ENCODE data around the gene SLC9A5.

The SLC9A5 gene

DNA sequence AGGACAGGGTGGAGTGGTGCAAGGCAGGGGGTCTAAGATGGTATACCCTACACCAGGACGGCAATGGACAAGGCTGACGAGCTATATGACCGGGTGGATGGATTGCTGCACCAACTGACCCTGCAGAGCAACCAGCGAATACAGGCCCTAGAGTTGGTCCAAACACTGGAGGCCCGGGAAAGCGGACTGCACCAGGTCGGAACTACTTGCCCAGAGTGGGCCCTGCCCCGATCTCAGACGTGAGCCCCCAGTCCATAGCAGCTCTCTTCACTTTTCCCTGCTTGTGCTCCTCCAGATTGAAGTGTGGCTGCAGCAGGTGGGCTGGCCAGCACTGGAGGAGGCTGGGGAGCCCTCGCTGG lies 33.6 kb downstream of the SLC9A5 start:
- DNase-seq, result no peak

DNA sequence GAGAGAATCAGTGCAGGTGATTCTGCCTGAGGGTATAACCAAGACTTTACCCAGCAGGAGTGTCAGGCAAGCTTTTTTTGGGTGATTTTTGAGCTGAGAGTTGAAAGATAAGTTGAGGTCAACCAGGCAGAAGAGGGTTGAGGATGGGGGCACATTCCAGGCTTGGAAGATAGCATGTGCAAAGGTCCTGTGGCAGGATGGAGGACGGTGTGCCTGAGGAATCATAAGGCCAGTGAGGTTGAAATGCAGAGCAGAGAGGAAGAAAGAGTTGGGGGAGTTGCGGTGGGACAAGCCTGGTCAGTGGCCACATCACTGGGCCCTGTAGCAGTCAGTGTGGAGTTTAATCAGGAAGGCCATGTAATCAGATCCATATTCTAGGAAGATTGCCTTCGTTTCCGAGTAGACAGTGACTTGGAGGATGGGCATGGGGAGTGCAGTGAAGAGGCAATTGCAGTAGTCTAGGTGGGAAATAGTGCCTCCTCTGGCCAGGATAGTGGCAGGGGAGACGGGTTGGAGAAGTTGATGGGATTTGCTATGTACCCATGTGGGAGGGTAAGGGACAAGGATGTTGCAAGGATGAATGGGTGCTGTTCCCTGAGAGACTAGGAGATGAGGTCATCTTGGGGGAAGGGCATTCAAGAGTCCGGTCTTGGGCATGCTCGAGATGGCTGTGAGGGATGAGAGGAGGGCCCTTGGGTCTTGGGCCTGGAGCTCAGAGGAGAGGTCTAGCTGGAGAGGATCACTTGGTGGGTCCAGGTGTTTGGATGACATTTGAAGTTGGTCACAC lies 34.5 kb downstream of the SLC9A5 start:
- DNase-seq, result no peak

DNA sequence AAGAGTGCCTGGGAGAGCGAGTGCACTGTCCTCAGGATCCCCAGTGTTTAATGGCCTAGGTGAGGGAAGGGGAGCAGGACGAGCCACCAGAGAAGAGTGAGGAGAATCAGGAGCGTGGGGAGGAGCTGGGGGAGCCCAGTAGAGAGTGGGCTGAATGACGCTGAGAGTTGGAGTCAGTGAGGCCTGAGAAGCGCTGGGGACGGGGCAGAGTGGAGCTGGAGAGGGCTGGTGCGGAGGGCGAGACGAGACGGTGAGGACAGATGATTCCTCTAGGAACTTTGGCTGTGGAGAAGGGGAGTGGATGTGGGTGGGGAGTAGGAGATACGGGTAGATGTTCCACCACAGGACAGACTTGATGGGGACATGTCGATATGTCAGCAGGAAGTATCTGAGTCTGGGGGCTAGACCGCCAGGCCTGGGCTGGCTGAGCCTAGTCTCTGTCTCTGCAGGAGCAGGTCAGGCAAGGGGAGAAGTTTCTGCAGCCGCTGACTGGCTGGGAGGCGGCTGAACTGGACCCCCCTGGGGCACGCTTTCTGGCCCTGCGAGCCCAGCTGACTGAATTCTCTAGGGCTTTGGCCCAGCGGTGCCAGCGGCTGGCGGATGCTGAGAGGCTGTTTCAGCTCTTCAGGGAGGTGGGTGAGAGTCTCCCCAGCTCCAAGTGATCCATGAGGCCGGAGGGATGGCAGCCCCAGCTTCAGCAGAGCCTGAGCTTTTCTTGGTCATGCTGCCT lies 35.2 kb downstream of the SLC9A5 start:
- DNase-seq, result no peak

DNA sequence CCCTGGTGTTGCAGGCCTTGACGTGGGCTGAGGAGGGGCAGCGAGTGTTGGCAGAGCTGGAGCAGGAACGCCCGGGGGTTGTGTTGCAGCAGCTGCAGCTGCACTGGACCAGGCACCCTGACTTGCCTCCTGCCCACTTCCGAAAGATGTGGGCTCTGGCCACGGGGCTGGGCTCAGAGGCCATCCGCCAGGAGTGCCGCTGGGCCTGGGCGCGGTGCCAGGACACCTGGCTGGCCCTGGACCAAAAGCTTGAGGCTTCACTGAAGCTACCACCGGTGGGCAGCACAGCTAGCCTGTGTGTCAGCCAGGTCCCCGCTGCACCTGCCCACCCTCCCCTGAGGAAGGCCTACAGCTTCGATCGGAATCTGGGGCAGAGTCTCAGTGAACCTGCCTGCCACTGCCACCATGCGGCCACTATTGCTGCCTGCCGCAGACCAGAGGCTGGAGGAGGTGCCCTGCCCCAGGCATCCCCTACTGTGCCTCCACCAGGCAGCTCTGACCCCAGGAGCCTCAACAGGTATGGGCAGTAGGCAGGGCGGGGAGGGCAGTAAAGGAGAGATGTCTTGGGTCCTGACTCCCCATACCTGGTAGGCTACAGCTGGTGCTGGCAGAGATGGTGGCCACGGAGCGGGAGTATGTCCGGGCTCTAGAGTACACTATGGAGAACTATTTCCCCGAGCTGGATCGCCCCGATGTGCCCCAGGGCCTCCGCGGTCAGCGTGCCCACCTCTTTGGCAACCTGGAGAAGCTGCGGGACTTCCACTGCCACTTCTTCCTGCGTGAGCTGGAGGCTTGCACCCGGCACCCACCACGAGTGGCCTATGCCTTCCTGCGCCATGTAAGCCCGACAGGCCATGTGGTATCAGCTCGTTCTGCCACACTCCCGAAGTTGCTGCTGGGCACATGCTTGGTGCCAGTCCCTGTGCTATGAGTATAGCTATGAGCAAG lies 36.2 kb downstream of the SLC9A5 start:
- no peak for DNase-seq

DNA sequence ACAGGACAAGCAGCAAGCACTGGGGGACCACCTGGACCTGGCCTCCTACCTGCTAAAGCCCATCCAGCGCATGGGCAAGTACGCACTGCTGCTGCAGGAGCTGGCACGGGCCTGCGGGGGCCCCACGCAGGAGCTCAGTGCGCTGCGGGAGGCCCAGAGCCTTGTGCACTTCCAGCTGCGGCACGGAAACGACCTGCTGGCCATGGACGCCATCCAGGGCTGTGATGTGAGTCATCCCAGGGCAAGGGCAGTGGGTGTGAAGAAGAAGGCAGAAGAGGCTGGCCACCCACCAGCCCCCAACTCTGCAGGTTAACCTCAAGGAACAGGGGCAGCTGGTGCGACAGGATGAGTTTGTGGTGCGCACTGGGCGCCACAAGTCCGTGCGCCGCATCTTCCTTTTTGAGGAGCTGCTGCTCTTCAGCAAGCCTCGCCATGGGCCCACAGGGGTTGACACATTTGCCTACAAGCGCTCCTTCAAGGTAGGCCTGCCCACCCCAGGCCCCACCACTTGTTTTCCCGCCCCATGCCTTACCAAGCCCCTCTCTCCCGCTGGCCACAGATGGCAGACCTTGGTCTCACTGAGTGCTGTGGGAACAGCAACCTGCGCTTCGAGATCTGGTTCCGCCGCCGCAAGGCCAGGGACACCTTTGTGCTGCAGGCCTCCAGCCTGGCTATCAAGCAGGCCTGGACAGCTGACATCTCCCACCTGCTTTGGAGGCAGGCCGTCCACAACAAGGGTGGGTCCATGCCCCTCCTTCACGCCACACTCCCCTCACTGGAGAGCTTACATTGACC lies 37.9 kb downstream of the SLC9A5 start:
- DNase-seq, result no peak

DNA sequence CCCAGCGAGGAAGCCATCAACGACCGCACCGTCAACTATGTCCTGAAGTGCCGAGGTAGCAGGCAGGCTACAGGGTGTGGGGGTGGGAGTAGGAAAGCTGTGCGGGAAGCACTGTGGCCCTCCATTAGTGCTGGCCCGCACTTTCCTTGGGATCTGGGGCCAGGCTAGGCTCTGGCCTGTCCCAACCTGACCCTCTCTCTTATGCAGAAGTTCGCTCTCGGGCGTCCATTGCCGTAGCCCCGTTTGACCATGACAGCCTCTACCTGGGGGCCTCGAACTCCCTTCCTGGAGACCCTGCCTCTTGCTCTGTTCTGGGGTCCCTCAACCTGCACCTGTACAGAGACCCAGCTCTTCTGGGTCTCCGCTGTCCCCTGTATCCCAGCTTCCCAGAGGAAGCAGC lies 39.2 kb downstream of the SLC9A5 start:
- no peak for DNase-seq

DNA sequence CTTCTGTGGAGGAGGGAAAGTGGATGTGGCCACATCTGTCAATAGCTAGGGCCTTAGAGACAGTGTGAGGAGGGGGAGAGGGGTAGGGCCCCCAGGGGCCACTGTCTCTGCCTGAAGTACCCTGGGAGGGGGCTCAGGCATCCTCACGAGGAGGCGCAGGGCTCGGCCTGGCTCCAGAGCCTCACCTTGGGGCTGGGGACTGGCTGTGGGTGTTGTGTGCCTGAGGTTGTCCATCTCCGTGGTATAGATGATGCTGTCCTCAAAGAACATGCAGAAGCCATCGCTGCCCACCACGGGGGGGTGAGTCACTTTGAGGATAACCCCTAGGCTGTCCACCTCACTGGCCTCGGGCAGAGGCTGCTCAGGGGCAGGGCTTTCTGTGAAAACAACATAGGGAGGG lies 42.7 kb downstream of the SLC9A5 start:
- DNase-seq, result no peak

DNA sequence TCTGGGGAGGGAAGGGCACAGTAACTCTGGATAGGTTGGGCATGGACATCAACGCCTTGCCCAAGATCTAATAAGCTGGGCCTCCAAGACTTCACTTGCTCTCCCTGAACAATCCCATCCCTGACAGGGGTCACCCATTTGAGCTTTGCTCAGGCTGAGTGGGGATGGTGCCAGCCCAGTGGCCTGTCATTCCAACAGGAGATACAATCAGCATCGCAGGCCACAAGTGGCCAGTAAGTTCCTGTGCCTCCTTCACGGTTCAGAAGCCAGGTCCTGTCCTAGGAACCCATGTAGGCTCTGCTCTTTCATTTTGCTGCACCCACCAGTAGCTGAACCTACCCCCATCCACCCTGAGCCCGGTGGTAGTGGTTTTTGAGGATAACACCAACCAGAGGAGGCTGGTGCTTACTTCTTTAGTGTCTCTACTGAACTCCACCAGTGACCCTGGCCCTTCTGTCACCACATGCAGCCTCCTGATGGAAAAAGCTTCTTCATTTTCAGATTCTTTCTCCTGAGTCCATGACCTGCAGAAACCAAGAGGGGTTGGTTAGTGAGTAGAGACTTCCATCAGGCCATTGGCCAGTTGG lies 45.5 kb downstream of the SLC9A5 start:
- DNase-seq, result no peak

DNA sequence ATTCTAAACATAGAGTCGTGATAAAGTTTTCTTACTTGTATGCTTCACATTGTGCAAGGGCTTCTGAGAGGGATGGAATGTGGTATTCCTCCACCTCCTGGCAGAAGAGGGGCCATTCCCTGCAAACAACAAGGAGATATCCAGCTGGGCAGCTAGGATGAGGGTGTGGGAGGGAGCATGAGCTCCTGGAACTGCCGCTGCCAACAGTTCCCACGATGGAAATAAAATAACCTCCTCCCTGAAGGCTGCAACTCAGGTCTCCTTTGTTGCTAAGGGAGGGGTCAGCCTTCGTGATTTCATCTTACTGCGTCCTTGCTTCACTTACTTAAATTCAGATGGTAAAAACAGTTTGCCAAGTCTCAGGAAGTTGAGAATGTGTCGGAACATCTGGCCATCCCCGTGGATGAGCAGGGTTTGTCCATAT lies 46.2 kb downstream of the SLC9A5 start:
- no peak for DNase-seq

DNA sequence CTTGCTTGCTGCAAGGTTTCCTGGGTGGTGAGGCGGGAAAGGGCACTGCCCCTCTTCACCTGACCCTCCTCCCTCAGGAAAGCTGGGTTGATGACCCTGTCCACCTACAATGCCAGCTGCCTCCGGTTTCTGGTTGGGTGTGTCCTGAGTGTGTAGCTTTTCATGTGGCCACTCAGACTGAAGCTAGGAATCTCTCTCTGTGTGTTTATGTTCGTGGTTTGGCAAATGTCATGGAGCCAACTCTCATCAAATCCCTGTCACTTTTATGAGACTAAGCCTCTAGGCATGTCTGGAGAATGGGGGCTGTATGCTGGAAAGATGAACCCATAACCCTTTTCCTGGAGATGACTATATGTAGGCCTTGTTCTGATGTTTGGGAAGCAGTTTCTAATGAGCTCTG lies 47.6 kb downstream of the SLC9A5 start:
- no peak for DNase-seq

DNA sequence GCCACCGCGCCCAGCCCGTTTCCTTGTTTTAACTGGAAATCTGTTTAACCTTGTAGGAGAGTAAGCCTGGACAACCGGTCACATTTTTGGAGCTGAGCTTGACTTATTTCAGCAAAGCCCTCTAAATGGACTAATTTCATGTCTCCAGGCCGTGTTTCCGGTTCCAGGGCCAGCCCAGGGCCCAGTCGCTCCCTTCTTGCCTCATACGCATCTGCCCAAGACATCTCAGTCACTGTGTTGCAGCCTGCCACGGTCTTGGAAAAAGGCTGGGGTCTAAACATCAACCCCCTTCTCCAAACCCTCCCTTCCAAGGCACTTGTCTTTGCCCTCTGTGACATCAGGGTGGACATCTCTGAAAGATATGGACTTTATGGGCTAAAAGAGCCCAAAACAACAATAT lies 49.5 kb downstream of the SLC9A5 start:
- no peak for DNase-seq

DNA sequence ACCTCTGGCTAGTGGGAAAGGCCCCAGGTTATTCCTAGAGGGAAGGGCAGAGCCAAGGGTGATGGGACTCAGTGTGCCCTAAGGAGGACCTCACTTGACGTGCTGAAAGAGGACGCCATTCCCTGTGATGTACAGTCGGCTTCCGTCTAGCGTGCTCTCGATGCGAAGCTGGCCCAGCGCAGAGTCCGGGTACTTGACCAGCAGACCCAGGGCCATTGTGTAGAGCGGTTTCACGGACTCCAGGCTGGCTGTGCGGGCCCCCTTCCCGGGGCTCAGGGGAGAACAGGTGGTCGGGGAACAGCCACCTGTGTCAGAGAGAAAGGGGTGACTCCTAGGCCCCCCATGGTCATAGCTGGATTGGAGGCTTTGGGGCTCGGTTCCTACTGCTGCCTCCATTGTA lies 50.5 kb downstream of the SLC9A5 start:
- DNase-seq, result no peak

DNA sequence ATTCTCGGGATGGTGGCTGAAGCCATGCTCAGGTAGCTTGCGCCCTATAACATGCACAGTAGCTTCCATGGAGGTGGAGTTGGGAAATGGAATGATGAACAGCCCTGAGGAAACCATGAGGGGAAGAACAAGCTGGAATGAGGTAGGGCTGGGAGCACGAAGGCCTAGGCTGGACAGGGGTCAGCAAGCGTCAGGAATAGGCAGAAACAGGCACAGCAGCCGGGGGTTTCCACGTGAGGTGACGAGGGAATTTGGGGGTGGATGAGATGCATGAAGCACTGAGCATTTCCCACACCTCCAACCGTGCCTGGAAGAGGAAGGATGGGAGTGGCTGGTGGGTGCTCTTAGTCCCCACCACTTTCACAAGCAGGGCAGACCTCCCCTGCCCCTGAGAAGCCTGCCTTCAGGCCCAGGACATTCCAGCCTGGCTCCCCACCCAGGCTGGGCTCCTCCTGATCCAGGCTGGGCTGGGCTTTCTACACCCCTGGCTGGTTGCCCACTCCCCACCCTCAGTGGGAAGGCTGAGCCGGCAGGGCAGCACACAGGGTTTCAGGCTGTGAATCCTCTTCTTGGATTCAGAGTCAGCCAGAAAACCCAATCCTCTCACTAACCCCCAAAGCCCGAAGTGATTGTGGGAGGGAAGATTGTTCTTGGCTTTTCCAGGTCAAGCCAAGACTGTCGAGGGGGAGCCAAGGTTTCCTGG lies 52.5 kb downstream of the SLC9A5 start:
- no peak for DNase-seq

DNA sequence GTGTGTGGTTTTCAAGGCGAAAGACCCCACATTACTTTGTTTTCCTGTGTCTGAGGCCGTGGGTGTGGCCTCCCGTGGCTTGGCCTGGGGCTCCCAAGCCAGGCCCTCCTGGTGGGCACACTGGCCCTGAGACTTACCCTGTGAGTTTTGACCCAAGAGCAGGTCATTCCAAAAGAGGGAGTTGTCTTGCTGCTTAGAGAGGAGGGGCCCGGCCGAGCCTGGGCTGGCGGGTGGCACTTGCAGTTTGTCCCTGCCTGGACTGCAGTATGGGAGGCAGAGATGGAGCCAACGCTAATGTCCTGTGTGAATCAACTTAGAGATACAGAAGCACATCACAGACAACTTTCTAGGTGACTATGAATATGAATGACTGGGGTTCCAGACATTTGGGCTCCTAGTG lies 53.3 kb downstream of the SLC9A5 start:
- no peak for DNase-seq

DNA sequence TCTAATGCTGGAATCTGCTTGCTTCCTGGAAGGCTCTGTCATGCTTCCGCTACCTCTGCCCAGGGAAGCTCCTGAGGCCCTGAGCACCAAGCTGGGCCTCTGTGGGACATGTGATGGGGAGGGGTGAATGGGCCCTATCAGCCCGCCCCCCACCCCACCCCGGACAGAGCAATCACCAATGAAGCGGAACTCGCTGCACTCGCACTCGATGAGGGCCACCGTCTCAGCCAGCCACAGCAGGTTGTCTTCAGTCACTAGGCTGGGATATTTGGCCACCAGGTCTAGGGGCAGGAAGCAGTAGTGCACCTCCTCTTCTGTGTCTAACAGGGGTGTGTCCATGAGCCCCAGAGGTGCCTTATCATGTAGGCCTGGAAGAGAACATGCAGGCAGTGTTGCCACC lies 54.2 kb downstream of the SLC9A5 start:
- no peak for DNase-seq

DNA sequence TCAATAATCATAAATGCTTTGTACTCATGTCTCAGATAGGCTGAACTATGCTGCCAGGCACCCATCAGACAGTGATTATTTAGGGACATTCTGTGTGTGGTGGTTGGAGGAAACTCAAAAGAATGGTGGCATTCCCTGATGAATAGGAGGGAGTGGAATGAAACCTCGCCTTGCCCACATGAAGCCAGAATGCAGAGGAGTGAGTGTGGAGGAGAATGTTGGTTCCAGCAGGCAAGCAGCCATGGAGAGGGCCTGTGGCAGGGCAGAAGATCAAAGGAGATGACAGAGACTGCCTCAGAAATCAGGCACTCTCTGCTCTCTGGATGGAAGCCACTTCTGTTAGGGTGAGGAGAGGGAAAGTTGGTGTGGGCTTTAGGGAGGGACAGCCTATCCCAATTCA lies 55.2 kb downstream of the SLC9A5 start:
- DNase-seq, result no peak

DNA sequence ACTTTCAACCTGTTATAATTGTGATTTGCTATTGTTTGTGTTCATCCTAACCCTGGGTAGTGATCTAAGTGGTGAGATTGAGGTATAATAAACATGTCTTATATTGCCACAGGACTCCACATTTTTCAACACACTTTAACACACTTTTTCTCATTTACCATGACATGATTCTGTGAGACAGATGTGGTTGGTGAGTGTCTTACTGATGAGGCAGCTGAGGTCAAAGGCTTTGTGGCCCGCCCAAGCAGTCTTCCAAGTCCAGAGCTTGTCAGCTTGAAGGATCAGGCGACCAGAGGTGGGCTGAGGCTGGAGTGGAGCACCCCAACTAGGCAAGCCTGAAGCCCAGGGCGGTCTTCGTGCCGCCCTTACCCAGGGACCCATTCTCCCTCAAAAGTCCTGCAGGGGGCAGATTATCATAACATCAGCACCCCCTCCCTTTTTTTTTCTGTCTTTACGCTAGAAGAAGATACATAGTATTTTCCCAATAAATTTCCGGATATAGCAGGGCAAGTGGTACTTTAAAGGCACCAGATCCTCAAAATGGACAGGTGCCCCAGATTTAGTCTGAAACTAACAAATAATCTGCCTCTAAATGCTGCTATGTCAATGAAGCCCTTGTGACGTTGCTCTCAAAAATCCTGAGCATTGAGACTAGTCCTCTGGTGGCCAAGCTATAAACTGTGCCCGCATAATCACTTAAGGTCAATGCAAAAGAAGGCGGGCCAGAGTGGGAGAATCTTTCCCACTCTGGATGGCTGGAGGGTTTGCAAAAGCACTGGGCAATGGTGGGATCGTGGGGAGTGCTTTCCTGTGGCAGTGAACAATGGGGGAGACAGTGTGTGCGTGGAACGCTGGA lies 56.7 kb downstream of the SLC9A5 start:
- DNase-seq, result no peak

DNA sequence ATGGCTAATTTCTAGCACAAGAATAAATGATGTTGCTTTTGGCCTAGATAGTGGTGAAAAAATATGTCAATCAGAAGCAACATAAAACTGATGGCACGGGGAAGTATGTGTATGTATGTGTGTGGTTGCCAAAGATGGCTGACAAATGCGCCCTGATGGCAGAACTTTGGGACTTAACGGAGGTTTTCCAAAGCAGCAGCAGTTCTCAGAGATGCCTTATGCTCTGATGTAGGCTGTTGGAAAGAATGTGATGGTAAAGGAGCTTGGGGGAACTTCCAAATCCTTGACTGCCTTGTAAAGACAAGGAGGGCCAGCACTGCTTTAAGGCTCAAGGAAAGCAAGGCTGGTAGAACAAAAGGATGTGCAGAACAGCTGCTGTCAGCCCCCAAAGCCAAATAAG lies 61.8 kb downstream of the SLC9A5 start:
- DNase-seq, result no peak

DNA sequence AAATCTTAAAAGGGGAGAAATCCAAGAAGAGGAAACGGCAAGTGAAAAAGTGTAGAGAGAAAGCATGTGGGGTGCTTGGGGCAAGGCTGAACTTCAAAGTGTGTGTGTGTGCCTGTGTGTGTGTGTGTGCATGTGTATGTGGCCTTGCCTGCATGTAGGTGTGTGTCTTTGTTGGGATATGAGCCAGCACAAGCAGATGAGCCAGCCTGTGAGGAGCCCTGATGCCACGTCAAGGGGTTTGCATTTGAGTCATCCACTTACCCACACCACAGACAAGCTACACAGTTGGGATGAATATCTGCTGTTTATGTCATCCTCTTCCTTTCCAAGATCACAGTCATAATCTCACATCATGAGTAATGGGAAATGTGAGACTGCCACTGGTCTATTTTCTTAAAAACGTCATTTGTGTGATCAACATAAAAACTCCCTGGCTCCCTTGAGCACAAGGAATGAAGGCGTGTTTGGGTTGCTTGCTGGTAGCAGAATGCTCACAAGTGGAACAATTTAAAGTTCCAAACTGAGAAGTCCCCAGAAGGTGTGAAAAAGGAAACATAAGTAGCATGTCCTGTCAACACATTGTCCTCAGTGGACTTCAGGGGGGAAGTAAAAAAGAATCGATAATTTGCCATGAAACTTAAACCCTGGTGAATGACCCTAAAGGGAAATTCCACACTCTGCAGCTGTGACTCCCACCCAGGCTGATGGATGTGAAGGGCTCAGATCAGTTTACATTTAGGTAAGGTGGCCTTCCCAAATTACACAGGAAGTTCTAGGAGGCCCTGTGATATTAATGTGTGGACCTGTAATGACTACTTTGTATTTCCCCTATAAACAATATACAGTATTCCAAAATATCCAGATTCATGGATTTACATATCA lies 63.1 kb downstream of the SLC9A5 start:
- no peak for DNase-seq

DNA sequence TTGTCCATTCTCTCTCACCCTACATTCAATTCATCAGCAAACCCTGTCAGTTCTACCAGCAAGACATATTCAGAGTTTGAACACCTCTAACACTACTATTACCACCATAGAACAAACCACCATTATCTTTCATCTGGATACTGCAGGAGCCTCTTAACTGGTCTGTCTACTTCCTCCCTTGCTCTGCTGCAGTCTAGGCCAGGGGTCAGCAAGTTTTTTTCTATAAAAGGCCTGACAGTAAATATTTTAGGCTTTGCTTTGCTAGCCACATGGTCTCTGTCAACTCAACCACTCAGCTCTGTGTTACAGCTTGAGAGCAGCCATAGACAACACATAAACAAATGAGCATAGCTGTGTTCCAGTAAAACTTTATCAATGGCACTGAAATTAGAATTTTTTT lies 63.9 kb downstream of the SLC9A5 start:
- no peak for DNase-seq
